GM12878 (cell line): ENCODE data around the gene SHPK. TPM values are rescaled to one million over a fixed set of nuclear protein-coding genes. Genes with fewer than 3 reads are reported as not detected.

Experiments
- ATAC-seq: fragments of 200-7000 bp; cut with Tn5 transposase; 3 replicates; pipeline ENCODE4 v1.9.1; 2020; ENCODE audit warnings: mild to moderate bottlenecking, moderate library complexity
- BruUV-seq: library from RNA; stranded (reverse); fragments of 400-500 nt; replicated peaks from 2 replicates; lab custom pipeline; 2021; lab: Mats Ljungman, UMichigan
- CTCF ChIA-PET: fragments of 300-600 bp; sonication (Branson Sonifier 250); formaldehyde crosslinking; extraction: SDS; loops from one replicate; lab custom pipeline; 2021; ENCODE audit warnings: inconsistent platforms; lab: Yijun Ruan, JAX
- POLR2A ChIA-PET: fragments of 350-600 bp; formaldehyde crosslinking; extraction: SDS; loops from one replicate; lab custom pipeline; 2021; ENCODE audit warnings: inconsistent platforms; lab: Charles Lee
- RAD21 ChIA-PET: fragments of 300-600 bp; sonication (Branson Sonifier 250); formaldehyde crosslinking; loops from one replicate; lab custom pipeline; 2023; ENCODE audit warnings: antibody characterized with exemption; ENCODE audit not compliant: unreplicated experiment; lab: Charles Lee
- SMC1A ChIA-PET: fragments of 300-600 bp; sonication (Branson Sonifier 250); formaldehyde crosslinking; loops from one replicate; lab custom pipeline; 2023; ENCODE audit not compliant: unreplicated experiment, uncharacterized antibody; lab: Charles Lee
- DNase-seq: peaks from one replicate; pipeline ENCODE4 v3.0.0-alpha.2; 2011; ENCODE audit warnings: low read depth, low spot score
- FAIRE-seq: peaks from 3 replicates; lab custom pipeline; 2011; peaks lifted over from hg19 to GRCh38; lab: Jason Lieb, UNC
- H2AFZ ChIP-seq: 2 replicates; pipeline ENCODE4 v1.6.0; 2011; ENCODE audit warnings: low read depth, low read length, control low read depth; ENCODE audit not compliant: control insufficient read depth
- H3K27ac ChIP-seq: 2 replicates; pipeline ENCODE4 v1.5.1; 2011; ENCODE audit warnings: control low read depth; ENCODE audit not compliant: control insufficient read depth, insufficient read depth
- H3K27me3 ChIP-seq, 2 experiments: replicated peaks in 1 of 2; 2 replicates each; pipeline versions ENCODE4 v1.6.0 to v1.6.1; 2011; ENCODE audit warnings: low read length in 1 of 2; ENCODE audit not compliant: control insufficient read depth in 2 of 2, insufficient read depth in 2 of 2
- H3K36me3 ChIP-seq, 2 experiments: 2 replicates each; pipeline ENCODE4 v1.5.1; 2011; ENCODE audit warnings: low read length in 1 of 2; ENCODE audit not compliant: control insufficient read depth in 2 of 2, insufficient read depth in 2 of 2
- H3K4me1 ChIP-seq: 2 replicates; pipeline ENCODE4 v1.6.1; 2011; ENCODE audit warnings: mild to moderate bottlenecking, low read length, moderate library complexity, mixed read lengths; ENCODE audit not compliant: control insufficient read depth, insufficient read depth
- H3K4me2 ChIP-seq: 2 replicates; pipeline ENCODE4 v1.6.0; 2011; ENCODE audit warnings: control low read depth; ENCODE audit not compliant: control insufficient read depth, insufficient read depth
- H3K4me3 ChIP-seq: fragments of 200-600 bp; sonication (generic); 2 replicates; pipeline ENCODE4 v1.5.1; 2016
- H3K79me2 ChIP-seq: 2 replicates; pipeline ENCODE4 v1.6.0; 2011; ENCODE audit warnings: low read length; ENCODE audit not compliant: control insufficient read depth, insufficient read depth
- H3K9ac ChIP-seq: 2 replicates; pipeline ENCODE4 v1.8.0; 2011; ENCODE audit warnings: low read length, control low read depth, mixed read lengths; ENCODE audit not compliant: control insufficient read depth, insufficient read depth
- H3K9me3 ChIP-seq: replicated peaks from 3 replicates; pipeline ENCODE4 v1.5.1; 2011; ENCODE audit warnings: mild to moderate bottlenecking, low read length; ENCODE audit not compliant: control insufficient read depth, insufficient read depth
- H4K20me1 ChIP-seq: 2 replicates; pipeline ENCODE4 v1.6.0; 2011; ENCODE audit not compliant: control insufficient read depth, insufficient read depth
- GATAD2B ChIP-seq: fragments of 450-650 bp; conservative IDR thresholded peaks from 2 replicates; pipeline ENCODE4 v1.6.1; 2017; ENCODE audit warnings: low read depth, mild to moderate bottlenecking, moderate library complexity
- HDAC2 ChIP-seq: fragments of 200-600 bp; sonication (generic); IDR thresholded peaks from 2 replicates; pipeline ENCODE4 v1.6.1; 2017
- MXI1 ChIP-seq: fragments of 150-350 bp; IDR thresholded peaks from 2 replicates; pipeline ENCODE4 v1.6.1; 2011; ENCODE audit warnings: low read depth, mild to moderate bottlenecking, inconsistent platforms, low read length, improper control_type of control experiment
- RB1 ChIP-seq: fragments of 450-650 bp; formaldehyde crosslinking; IDR thresholded peaks from 2 replicates; pipeline ENCODE4 v1.6.1; 2017; ENCODE audit warnings: mild to moderate bottlenecking, borderline replicate concordance
- WGBS: methylation state at CpG from one replicate; pipeline ENCODE4 v1.1.6; 2016; ENCODE audit warnings: low lambda C conversion rate; ENCODE audit not compliant: insufficient replicate concordance, insufficient coverage; ENCODE audit errors: missing lambda C conversion rate; 5-methylcytosine and 5-hydroxymethylcytosine counted together
- in situ Hi-C: fragments of 300-500 bp; cut with MboI; formaldehyde crosslinking; loops from 9 replicates; pipeline ENCODE4 v1.14.3; 2018; ENCODE audit warnings: mixed read lengths
- intact Hi-C: fragments of 100-400 bp; cut with micrococcal nuclease; formaldehyde crosslinking; loops from one replicate; pipeline ENCODE4 v1.14.2; 2022; ENCODE audit not compliant: unreplicated experiment
- polyA plus RNA-seq, 11 experiments: library from polyadenylated mRNA; depleted of rRNA in 4 of 11; unstranded in 6 of 11; stranded (reverse) in 5 of 11; fragments of >200 nt; fragmentation: Nextera tagmentation in 4 of 11; fragmentation: Illumina TruSeq in 1 of 11; extraction: Ambion mirVana in 4 of 11; extraction: Trizol in 1 of 11; gene quantifications; 1 replicate in 1 of 11; 2 replicates in 10 of 11; pipeline versions ENCODE4 v1.2.1 to v1.2.3, GENCODE V29; 2011 to 2016; ENCODE audit warnings: inconsistent platforms in 2 of 11, missing spikeins in 2 of 11, low read depth in 1 of 11
- total RNA-seq, 4 experiments: library from RNA; depleted of rRNA in 3 of 4; stranded (reverse); fragments of >200 nt in 3 of 4; fragmentation: Illumina TruSeq in 1 of 4; extraction: Trizol in 1 of 4; gene quantifications; 2 replicates each; pipeline versions ENCODE4 v1.2.1 to v1.2.3, GENCODE V29; 2013 to 2021

SHPK gene
- total and polyA plus RNA-seq, 10 of the 15 experiments (the other 5 are each of a cell fraction or from before 2014, with no cell fraction given) = 1.7 to 16.6 (median 12.9) TPM

DNA sequence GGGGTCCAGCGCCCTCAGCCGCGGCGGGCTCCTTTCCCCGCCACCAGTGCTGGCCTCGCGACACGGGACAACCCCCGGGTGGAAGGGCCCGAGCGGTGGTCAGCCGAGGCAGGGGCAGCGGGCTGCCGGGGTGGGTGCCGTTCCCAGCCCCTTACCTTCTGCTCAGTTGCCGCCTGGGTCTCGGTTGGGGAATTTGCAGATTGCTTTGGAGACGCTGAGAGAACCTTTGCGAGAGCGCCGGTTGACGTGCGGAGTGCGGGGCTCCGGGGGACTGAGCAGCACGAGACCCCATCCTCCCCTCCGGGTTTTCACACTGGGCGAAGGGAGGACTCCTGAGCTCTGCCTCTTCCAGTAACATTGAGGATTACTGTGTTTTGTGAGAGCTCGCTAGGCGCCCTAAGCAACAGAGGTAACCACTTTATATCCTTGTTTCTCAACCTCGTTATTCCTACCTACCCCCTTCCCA lies 891 bp upstream of the SHPK start:
- Histone ChIP-seq H4K20me1 (no peaks in the 10 kb centered on the region), H3K79me2 (peaks cover 12% of the 10 kb centered on the region), H3K4me1 (peaks cover 4% of the 10 kb centered on the region; the same call in 1 of the 2 replicates), H2AFZ (peak overlapping the region; percentile 97), H3K9ac (peak overlapping the region; percentile 90), H3K36me3 (no peaks in the 10 kb centered on the region; a peak in 2 of 4 replicates), H3K27me3 (no peaks in the 10 kb centered on the region), H3K9me3 (no peaks in the 10 kb centered on the region), H3K27ac (peak overlapping the region; percentile 98), H3K4me3 (peak overlapping the region; percentile 86), H3K4me2 (peak overlapping the region; percentile 90)
- no peak for FAIRE-seq
- WGBS = 2% methylated on average over 31 of the region's 31 CpGs
- DNase-seq = no peak
- peak; percentile 8 for ATAC-seq
- intact Hi-C loops = loop anchor here (2.0 kb wide), 1 partner anchor 78 kb away; no protein-coding TSS in a partner anchor
- BruUV-seq = TSS peak; percentile 68
- RAD21 ChIA-PET = interaction anchor here (0.8 to 3.1 kb wide), 8 partner anchors 10 to 210 kb away, joined by 3 to 26 read pairs (median 5); partner anchors contain the start of gene TRPV3
- TF ChIP-seq MXI1 (0 out of 2 replicates have a peak, but pooled peaks have one; percentile 2), HDAC2 (0 out of 2 replicates have a peak, but pooled peaks have one; percentile 18), RB1 (no peak), GATAD2B (0 out of 2 replicates have a peak, but pooled peaks have one; percentile 2)
- in situ Hi-C loops = no loop called here
- CTCF ChIA-PET = interaction anchor here (0.6 to 1.6 kb wide), 7 partner anchors 9 to 207 kb away, joined by 3 to 17 read pairs (median 4); no protein-coding TSS in a partner anchor
- POLR2A ChIA-PET = interaction anchor here (0.6 to 1.3 kb wide), 6 partner anchors 26 to 90 kb away, joined by 3 to 11 read pairs (median 5); partner anchors contain the start of gene TRPV3
- SMC1A ChIA-PET = interaction anchor here (1.3 to 1.7 kb wide), 4 partner anchors 10 to 100 kb away, joined by 3 to 6 read pairs (median 4); no protein-coding TSS in a partner anchor
